Skeletal muscle satellite cell (primary cell): Measurements from ENCODE around the gene CREB3L1.
A peak's percentile ranks its signal among the peaks of the same experiment; 100 is the strongest.

Experiments used
- H3K27me3 ChIP-seq: 2 replicates; pipeline ENCODE4 v1.7.0; 2013; ENCODE audit warnings: low read length; ENCODE audit not compliant: control insufficient read depth, insufficient read depth
- H3K36me3 ChIP-seq: 2 replicates; pipeline ENCODE4 v1.7.0; 2013; ENCODE audit warnings: mild to moderate bottlenecking, control low read depth, low read length; ENCODE audit not compliant: insufficient read depth
- H3K4me1 ChIP-seq: 2 replicates; pipeline ENCODE4 v1.7.0; 2013; ENCODE audit warnings: low read length; ENCODE audit not compliant: control insufficient read depth, insufficient read depth
- H3K4me2 ChIP-seq: 2 replicates; pipeline ENCODE4 v1.7.0; 2013; ENCODE audit warnings: mild to moderate bottlenecking, low read length
- H3K4me3 ChIP-seq: 2 replicates; pipeline ENCODE4 v1.7.0; 2013; ENCODE audit warnings: low read length
- H3K9ac ChIP-seq: 2 replicates; pipeline ENCODE4 v1.7.0; 2013; ENCODE audit warnings: mild to moderate bottlenecking, low read depth, low read length, moderate library complexity
- H3K9me3 ChIP-seq: replicated peaks from 2 replicates; pipeline ENCODE4 v1.7.0; 2013; ENCODE audit warnings: mild to moderate bottlenecking, control low read depth, low read length

The CREB3L1 gene

GRCh38 chr11:46341454-46341853, 64.0 kb downstream of the CREB3L1 start:
- peaks cover 6% of the 10 kb centered on the region for H3K4me1 ChIP-seq
- no peaks in the 10 kb centered on the region for H3K9me3 ChIP-seq
- no peak overlapping the region for H3K9ac ChIP-seq
- no peak overlapping the region for H3K4me2 ChIP-seq
- no peak overlapping the region for H3K4me3 ChIP-seq
- peaks cover 53% of the 10 kb centered on the region for H3K27me3 ChIP-seq
- H3K36me3 ChIP-seq, result no peaks in the 10 kb centered on the region

- Histone ChIP-seq H3K4me3 (no peak overlapping the region), H3K4me1 (peaks cover 10% of the 10 kb centered on the region)
Observed at GRCh38 chr11:46342239-46342638, 64.8 kb downstream of the CREB3L1 start.

GRCh38 chr11:46343520-46343919, 66.1 kb downstream of the CREB3L1 start:
- no peaks in the 10 kb centered on the region for H3K36me3 ChIP-seq
- H3K4me2 ChIP-seq, result no peak overlapping the region
- H3K9me3 ChIP-seq, result no peaks in the 10 kb centered on the region
- H3K27me3 ChIP-seq, result peaks cover 53% of the 10 kb centered on the region
- H3K4me1 ChIP-seq, result peaks cover 16% of the 10 kb centered on the region
- H3K4me3 ChIP-seq, result no peak overlapping the region
- H3K9ac ChIP-seq, result no peak overlapping the region

More at GRCh38 chr11:46342239-46342638, 64.8 kb downstream of the CREB3L1 start:
- Histone ChIP-seq H3K27me3 (peaks cover 53% of the 10 kb centered on the region), H3K4me2 (no peak overlapping the region), H3K9ac (no peak overlapping the region), H3K9me3 (no peaks in the 10 kb centered on the region), H3K36me3 (no peaks in the 10 kb centered on the region)

GRCh38 chr11:46345131-46345597, 67.7 kb downstream of the CREB3L1 start:
- H3K36me3 ChIP-seq, result no peaks in the 10 kb centered on the region
- H3K4me3 ChIP-seq, result no peak overlapping the region
- H3K4me2 ChIP-seq, result no peak overlapping the region
- no peaks in the 10 kb centered on the region for H3K9me3 ChIP-seq
- H3K9ac ChIP-seq, result no peak overlapping the region
- peaks cover 41% of the 10 kb centered on the region for H3K27me3 ChIP-seq
- H3K4me1 ChIP-seq, result peaks cover 17% of the 10 kb centered on the region

- no peak overlapping the region for H3K4me2 ChIP-seq
- peaks cover 17% of the 10 kb centered on the region for H3K4me1 ChIP-seq
- peaks cover 34% of the 10 kb centered on the region for H3K27me3 ChIP-seq
- no peak overlapping the region for H3K4me3 ChIP-seq
- H3K9ac ChIP-seq, result no peak overlapping the region
- no peaks in the 10 kb centered on the region for H3K36me3 ChIP-seq
- H3K9me3 ChIP-seq, result no peaks in the 10 kb centered on the region
Observed at GRCh38 chr11:46345881-46346484, 68.5 kb downstream of the CREB3L1 start.

- Histone ChIP-seq H3K9me3 (no peaks in the 10 kb centered on the region), H3K4me1 (peaks cover 23% of the 10 kb centered on the region), H3K4me3 (peak within 1 kb of the TSS; percentile 93), H3K36me3 (no peaks in the 10 kb centered on the region), H3K9ac (peak within 1 kb of the TSS; percentile 89), H3K4me2 (peak within 1 kb of the TSS; percentile 100), H3K27me3 (peaks cover 23% of the 10 kb centered on the region)
Observed at GRCh38 chr11:46346886-46347636, 69.6 kb downstream of the CREB3L1 start, which contains the start of gene DGKZ. DGKZ (plus strand) TSS chr11:46347463; CDS start chr11:46347660, 197 bp downstream.

GRCh38 chr11:46347637-46348311, 70.3 kb downstream of the CREB3L1 start:
- peaks cover 21% of the 10 kb centered on the region for H3K27me3 ChIP-seq
- peaks cover 28% of the 10 kb centered on the region for H3K4me1 ChIP-seq
- no peaks in the 10 kb centered on the region for H3K36me3 ChIP-seq
- H3K4me3 ChIP-seq, result peak overlapping the region; percentile 93
- H3K9me3 ChIP-seq, result no peaks in the 10 kb centered on the region
- peak overlapping the region; percentile 89 for H3K9ac ChIP-seq
- H3K4me2 ChIP-seq, result peak overlapping the region; percentile 100

GRCh38 chr11:46348566-46349401, 71.3 kb downstream of the CREB3L1 start:
- Histone ChIP-seq H3K9ac (peak overlapping the region; percentile 89), H3K4me3 (peak overlapping the region; percentile 93), H3K4me1 (peaks cover 34% of the 10 kb centered on the region), H3K9me3 (no peaks in the 10 kb centered on the region), H3K4me2 (peak overlapping the region; percentile 100), H3K36me3 (no peaks in the 10 kb centered on the region), H3K27me3 (peaks cover 12% of the 10 kb centered on the region)

GRCh38 chr11:46350695-46351094, 73.2 kb downstream of the CREB3L1 start:
- H3K9me3 ChIP-seq, result no peaks in the 10 kb centered on the region
- no peak overlapping the region for H3K9ac ChIP-seq
- no peaks in the 10 kb centered on the region for H3K36me3 ChIP-seq
- H3K4me2 ChIP-seq, result no peak overlapping the region
- H3K4me3 ChIP-seq, result no peak overlapping the region
- peaks cover 36% of the 10 kb centered on the region for H3K4me1 ChIP-seq
- H3K27me3 ChIP-seq, result peaks cover 6% of the 10 kb centered on the region

- Histone ChIP-seq H3K9ac (no peak overlapping the region), H3K9me3 (no peaks in the 10 kb centered on the region), H3K27me3 (peaks cover 3% of the 10 kb centered on the region), H3K4me1 (peaks cover 36% of the 10 kb centered on the region), H3K4me3 (no peak overlapping the region), H3K4me2 (no peak overlapping the region), H3K36me3 (no peaks in the 10 kb centered on the region)
Observed at GRCh38 chr11:46351148-46351547, 73.7 kb downstream of the CREB3L1 start.

- no peak overlapping the region for H3K4me3 ChIP-seq
- H3K36me3 ChIP-seq, result no peaks in the 10 kb centered on the region
- no peak overlapping the region for H3K4me2 ChIP-seq
- no peak overlapping the region for H3K9ac ChIP-seq
- no peaks in the 10 kb centered on the region for H3K9me3 ChIP-seq
- no peaks in the 10 kb centered on the region for H3K27me3 ChIP-seq
- H3K4me1 ChIP-seq, result peaks cover 36% of the 10 kb centered on the region
Observed at GRCh38 chr11:46351606-46352005, 74.1 kb downstream of the CREB3L1 start.
